AG04450 (cell line): ENCODE data around the gene OAS2. TPM values are rescaled to one million over a fixed set of nuclear protein-coding genes. Genes with fewer than 3 reads are reported as not detected.

Source experiments
- CTCF ChIA-PET: fragments of 300-600, 350-600 bp; formaldehyde crosslinking; extraction: SDS; loops from one replicate; lab custom pipeline; 2022; ENCODE audit warnings: antibody characterized with exemption, inconsistent platforms; lab: Charles Lee
- POLR2A ChIA-PET: fragments of 350-600 bp; formaldehyde crosslinking; extraction: SDS; loops from one replicate; lab custom pipeline; 2021; ENCODE audit warnings: antibody characterized with exemption, inconsistent platforms; lab: Yijun Ruan, JAX
- DNase-seq: peaks from one replicate; pipeline ENCODE4 v3.0.0-alpha.2; 2011; ENCODE audit warnings: low read depth, low spot score
- H3K27ac ChIP-seq: one replicate; pipeline ENCODE4 v1.5.1; 2012; ENCODE audit warnings: low read depth, low read length, control low read depth
- H3K27me3 ChIP-seq: one replicate; pipeline ENCODE4 v1.6.0; 2012; ENCODE audit warnings: low read length; ENCODE audit not compliant: control insufficient read depth, insufficient read depth
- H3K4me3 ChIP-seq: 2 replicates; pipeline ENCODE4 v1.5.1; 2011; ENCODE audit warnings: mild to moderate bottlenecking, low read depth, low read length, control low read depth
- H3K9me3 ChIP-seq: 2 replicates; pipeline ENCODE4 v1.5.1; 2012; ENCODE audit warnings: low read length; ENCODE audit not compliant: control insufficient read depth, insufficient read depth
- polyA plus RNA-seq: library from polyadenylated mRNA; depleted of rRNA; stranded (reverse); fragments of >200 nt; gene quantifications from 2 replicates; pipeline ENCODE4 v1.2.3, GENCODE V29; 2011
- TF ChIP-seq, protein P1 (sequence below): IDR thresholded peaks from 2 replicates; pipeline ENCODE4 v1.5.1; 2011; ENCODE audit warnings: low read depth, low read length, control low read depth, inconsistent platforms

The OAS2 gene
- polyA plus RNA-seq, 1 experiment = 0.12 TPM

DNA sequence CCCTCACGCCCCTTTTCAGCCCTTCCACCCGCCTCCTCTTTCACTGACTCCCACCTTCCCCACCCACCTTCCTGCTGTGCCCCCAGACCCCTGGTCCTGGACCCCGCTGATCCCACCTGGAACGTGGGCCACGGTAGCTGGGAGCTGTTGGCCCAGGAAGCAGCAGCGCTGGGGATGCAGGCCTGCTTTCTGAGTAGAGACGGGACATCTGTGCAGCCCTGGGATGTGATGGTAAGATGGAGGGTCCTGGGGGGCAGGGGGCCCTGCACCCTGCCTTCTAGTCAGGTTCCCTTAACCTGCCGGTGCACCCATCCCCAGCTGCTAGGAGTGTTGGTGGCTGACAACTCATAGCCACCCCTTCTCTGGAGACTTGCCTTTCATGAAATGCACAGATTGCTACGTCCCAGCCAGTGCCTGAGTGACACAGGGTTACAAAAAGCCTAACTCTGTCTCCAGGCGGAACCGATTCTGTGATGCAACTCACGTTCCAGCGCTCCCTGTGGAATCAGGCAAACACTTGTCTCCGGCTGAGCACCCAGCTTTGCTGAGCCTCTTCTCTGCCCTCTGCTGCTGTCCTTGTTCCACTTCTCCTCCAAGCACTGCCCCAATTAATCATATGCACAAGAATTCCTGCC lies 15.0 kb upstream of the OAS2 start:
- DNase-seq = no peak
- Histone ChIP-seq H3K27ac (no peak overlapping the region), H3K4me3 (no peak overlapping the region), H3K27me3 (no peaks in the 10 kb centered on the region), H3K9me3 (no peaks in the 10 kb centered on the region; the same call in 1 of the 2 replicates)
- POLR2A ChIA-PET = no interaction called here
- CTCF ChIA-PET = interaction anchor here (1.4 kb wide), 1 partner anchor 16 kb away, joined by 4 read pairs; no protein-coding TSS in a partner anchor
- TF ChIP-seq, protein P1, sequence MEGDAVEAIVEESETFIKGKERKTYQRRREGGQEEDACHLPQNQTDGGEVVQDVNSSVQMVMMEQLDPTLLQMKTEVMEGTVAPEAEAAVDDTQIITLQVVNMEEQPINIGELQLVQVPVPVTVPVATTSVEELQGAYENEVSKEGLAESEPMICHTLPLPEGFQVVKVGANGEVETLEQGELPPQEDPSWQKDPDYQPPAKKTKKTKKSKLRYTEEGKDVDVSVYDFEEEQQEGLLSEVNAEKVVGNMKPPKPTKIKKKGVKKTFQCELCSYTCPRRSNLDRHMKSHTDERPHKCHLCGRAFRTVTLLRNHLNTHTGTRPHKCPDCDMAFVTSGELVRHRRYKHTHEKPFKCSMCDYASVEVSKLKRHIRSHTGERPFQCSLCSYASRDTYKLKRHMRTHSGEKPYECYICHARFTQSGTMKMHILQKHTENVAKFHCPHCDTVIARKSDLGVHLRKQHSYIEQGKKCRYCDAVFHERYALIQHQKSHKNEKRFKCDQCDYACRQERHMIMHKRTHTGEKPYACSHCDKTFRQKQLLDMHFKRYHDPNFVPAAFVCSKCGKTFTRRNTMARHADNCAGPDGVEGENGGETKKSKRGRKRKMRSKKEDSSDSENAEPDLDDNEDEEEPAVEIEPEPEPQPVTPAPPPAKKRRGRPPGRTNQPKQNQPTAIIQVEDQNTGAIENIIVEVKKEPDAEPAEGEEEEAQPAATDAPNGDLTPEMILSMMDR = no peak

DNA sequence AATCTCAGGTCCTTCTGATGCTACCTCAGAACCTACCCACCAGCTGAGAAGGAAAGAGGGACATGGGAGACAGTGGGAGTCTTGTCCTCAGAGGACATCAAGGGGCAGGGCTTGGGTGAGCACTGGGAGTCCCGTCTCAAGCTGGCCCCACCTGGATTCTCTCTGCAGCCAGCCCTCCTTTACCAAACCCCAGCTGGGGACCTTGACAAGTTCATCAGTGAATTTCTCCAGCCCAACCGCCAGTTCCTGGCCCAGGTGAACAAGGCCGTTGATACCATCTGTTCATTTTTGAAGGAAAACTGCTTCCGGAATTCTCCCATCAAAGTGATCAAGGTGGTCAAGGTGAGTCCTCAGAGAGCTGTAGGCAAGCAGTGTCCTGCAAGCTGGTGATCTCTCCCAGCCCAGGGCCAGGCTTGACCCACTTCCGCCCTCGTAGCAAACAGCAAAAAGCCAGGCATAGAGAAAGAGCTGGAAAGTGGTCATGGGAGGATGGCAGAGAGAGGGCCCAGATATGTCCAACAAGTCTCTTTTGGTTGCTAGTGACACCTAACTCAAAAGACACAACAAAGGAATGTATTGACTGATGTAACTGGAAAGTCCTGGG lies 14.2 kb upstream of the OAS2 start:
- ChIA-PET CTCF (no interaction called here), POLR2A (no interaction called here)
- no peak overlapping the region for H3K4me3 ChIP-seq
- no peaks in the 10 kb centered on the region; the same call in 1 of the 2 replicates for H3K9me3 ChIP-seq
- no peaks in the 10 kb centered on the region for H3K27me3 ChIP-seq
- H3K27ac ChIP-seq = no peak overlapping the region
- TF ChIP-seq, protein P1 = no peak
- no peak for DNase-seq

DNA sequence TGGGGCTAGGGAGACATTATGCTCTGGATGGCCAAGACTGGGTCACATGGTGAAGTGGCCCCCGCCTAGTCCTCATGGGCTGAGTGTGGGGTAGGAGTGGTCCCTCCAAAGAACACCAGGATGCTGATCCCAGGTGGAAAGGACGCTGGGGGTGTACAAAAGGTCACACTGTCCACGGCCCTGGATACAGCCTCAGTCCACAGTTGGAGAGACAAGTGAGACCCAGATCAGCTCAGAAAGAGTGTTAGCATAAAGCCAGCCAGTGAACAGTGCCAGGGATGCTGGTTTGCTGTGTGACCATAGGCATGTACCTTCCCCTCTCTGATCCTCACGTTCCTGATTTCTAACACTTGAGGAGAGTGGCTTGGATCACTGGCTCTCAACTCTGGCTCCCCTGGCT lies 13.4 kb upstream of the OAS2 start:
- H3K4me3 ChIP-seq = no peak overlapping the region
- ChIA-PET CTCF (no interaction called here), POLR2A (no interaction called here)
- no peak overlapping the region for H3K27ac ChIP-seq
- no peaks in the 10 kb centered on the region for H3K27me3 ChIP-seq
- DNase-seq = no peak
- no peaks in the 10 kb centered on the region for H3K9me3 ChIP-seq
- TF ChIP-seq, protein P1 = no peak

- ChIA-PET CTCF (no interaction called here), POLR2A (no interaction called here)
- TF ChIP-seq, protein P1 = no peak
- Histone ChIP-seq H3K27ac (no peak overlapping the region), H3K27me3 (no peaks in the 10 kb centered on the region), H3K9me3 (no peaks in the 10 kb centered on the region), H3K4me3 (no peak overlapping the region)
- DNase-seq = no peak
Measured at GRCh38 chr12:112965643-112966042, 12.7 kb upstream of the OAS2 start.

DNA sequence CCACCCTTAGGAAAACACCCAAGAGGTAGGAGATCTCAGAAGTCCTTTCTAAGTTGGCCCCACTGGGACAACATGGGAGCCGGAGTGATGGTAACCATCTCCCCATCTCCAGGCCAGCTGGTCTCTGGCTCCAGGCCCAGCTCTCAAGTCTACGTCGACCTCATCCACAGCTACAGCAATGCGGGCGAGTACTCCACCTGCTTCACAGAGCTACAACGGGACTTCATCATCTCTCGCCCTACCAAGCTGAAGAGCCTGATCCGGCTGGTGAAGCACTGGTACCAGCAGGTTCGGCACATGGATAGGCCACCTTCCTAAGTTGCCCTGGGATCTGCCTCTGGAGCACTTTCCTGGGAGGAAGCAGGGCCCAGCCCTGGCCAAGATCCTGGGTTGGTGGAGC lies 11.0 kb upstream of the OAS2 start:
- Histone ChIP-seq H3K27me3 (no peaks in the 10 kb centered on the region), H3K9me3 (no peaks in the 10 kb centered on the region), H3K4me3 (no peak overlapping the region), H3K27ac (no peak overlapping the region)
- DNase-seq = no peak
- ChIA-PET POLR2A (interaction anchor here (0.6 kb wide), 1 partner anchor 438 kb away, joined by 3 read pairs; no protein-coding TSS in a partner anchor), CTCF (no interaction called here)
- TF ChIP-seq, protein P1 = no peak
